Activated effector memory CD4-positive, alpha-beta T cell treated with anti-CD3 and anti-CD28 coated beads, Interleukin-2, amount 50 U/mL, for 16 hours (primary cell): ENCODE measurements around the gene WNT5B.

Experiments used
- DNase-seq: peaks from one replicate; pipeline ENCODE4 v3.0.0-alpha.2; 2020

Gene WNT5B

DNA sequence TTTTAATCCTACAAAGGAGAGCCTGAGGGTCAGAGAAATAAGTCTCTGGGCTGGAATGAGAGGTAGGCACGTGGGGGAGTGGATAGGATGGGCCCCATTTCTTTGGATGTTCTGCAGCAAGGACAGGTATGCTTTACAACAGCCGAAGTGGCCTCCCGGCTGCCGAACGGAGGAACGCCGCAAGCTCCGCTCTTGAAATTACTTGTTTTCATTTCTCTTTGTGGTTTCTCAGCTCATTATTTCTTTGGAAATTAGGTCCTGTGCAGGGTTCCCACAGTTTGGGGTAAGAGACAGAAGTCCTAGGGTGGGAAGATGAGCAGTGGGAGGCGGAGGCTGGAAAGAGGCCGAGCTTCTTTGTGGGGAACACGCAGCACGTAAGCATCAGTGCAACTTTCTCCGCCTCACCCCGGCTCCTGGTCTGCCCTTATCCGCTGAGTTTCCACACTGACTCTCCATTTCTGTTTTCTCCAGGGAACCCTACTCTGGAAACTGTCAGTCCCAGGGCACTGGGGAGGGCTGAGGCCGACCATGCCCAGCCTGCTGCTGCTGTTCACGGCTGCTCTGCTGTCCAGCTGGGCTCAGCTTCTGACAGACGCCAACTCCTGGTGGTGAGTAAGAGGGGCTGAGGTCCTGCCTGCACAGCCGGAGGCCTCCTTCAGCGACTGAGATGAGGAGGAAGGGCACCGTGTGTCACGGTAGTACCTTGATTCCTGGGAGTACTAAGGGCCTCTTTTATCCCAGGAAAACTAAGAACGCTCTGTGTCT lies 2.0 kb downstream of the WNT5B start:
- no peak for DNase-seq

DNA sequence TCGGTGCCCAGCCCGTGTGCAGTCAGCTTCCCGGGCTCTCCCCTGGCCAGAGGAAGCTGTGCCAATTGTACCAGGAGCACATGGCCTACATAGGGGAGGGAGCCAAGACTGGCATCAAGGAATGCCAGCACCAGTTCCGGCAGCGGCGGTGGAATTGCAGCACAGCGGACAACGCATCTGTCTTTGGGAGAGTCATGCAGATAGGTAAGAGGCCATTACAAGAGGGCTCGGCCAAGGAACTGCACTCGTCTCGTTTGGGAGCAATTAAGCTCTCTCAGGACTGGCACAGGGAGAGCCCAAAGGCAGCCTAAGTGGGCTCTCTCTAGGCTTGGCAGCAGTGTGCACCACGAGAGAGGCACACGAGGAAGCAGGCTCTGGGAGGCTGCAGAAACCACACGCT lies 3.7 kb downstream of the WNT5B start:
- no peak for DNase-seq

DNA sequence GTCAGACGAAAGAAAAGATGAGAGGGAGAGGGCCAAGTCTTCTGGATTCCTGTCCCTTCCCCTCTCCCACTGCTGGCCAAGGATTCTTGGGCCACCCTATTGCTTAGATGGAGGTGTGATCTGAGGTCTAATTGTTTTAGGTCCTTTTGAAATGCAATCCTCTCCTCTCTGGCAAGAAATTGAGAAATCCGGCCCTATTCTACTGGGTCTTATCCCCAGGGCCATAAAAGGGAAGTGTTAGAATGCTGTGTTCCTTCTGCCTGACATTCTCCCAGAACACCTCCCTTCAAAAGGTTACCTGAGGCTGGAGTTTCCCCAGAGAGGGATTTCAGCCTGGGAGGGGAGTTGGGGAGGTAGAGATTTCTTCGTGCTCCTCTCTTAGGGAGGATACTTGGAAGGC lies 4.4 kb downstream of the WNT5B start:
- no peak for DNase-seq

DNA sequence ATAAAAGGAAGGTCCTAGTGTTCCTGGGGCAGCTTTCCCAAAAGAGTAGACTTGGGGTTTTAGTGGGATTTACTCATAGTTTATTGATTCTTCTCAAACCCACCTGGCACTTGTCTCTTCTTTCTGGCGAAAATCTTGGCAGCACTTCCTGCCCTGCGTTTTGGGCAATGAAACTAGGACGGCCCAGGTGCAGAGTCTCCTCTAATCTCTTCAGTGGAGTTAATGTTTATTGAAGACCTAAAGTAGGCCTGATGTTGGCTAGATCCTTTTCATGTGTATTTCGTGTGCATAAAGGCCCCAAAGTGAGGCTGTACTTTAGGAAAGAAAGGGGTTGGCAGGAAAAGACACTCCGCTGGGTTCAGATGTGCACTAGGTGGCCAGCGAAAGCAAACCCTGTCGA lies 5.1 kb downstream of the WNT5B start:
- DNase-seq = no peak

DNA sequence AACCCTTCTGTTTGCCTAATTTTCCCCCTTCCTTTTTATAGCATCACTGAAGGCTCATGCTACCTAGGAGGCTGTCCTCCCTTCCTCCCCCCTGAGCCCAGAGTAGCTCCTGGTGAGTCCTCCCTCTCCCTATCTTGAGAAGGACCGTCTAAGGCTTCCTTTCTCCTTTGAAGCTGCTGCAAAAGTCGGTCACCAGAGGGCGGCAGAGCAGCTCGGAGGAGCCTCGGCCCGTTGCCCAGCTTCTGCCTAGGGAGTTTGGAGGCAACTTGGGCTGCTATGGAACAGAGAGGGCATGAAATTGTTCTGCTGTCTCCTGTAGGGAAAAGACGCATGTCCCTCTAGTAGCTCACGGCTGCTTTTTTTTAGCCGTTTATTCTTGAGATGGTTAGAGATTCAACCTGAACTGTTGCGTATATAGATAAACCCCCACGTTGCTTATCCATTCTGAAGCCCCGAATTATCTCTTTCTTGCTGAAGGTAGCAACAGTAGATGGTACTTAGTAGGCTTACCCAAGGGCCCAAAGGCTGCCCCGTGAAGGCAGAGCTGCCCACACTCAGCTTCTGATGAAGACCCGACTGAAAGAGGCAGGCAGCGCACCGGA lies 5.7 kb downstream of the WNT5B start:
- DNase-seq = peak; percentile 84

DNA sequence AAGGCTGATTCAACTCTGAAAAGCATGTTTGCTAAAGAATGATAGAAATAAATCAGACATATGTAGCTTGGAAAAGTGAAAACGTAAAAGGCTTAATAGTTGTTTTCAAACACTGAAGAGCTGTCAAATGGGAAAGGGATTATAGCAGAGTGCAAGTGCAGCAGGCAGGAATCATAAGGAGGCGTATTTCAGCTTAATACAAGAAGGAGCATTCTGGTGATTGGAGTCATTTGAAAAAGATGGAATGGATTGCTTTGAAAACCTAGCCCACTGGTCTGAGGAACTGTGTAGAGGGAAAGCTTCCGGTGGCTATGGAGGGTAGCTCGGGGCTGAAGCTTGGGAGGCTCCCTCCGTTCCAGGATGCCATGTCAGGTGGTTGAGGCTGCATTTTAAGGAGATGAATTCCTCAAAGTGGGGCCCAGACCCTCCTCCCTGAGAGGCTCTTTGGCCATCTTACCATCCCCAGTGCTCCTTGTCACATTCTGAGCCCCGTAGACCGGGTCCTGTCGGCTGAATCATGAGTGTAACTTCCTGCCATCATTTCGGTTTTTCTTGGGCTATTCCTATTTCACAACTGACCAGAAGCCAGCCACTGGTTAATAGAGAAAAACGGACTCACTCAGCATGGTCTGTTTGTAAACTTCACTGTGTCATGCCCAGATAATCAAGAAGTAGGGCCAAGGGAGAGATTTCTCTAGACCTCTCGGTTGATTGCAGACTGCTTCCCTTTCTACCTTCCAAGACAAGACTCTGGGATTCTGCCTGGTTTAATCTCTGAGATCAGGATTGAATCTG lies 6.5 kb downstream of the WNT5B start:
- no peak for DNase-seq

DNA sequence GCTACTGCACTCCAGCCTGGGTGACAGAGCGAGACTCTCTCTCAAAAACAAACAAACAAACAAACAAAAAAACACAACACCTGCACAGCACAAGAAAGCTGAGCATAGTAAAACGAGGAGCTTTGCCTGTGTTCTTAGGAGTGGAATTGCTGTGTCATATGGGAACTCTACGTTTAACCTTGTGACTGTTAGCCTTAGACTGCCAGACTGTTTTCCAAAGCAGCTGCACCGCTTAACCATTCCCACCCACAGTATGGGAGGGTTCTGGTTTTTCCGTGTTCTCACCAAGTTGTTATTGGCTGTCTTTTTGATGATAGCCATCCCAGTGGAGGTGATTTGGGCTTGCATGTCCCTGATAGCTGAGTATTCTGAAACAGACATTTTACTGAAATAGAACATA lies 9.2 kb downstream of the WNT5B start:
- DNase-seq = no peak

DNA sequence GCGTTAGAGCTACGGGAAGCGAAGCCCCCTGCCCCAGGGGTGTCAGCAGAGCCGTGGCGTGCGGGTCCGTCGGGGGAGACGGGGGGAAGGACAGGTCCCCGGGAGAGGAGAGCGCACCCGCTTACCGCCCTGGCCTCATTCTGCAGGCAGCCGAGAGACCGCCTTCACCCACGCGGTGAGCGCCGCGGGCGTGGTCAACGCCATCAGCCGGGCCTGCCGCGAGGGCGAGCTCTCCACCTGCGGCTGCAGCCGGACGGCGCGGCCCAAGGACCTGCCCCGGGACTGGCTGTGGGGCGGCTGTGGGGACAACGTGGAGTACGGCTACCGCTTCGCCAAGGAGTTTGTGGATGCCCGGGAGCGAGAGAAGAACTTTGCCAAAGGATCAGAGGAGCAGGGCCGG lies 10.5 kb downstream of the WNT5B start:
- no peak for DNase-seq

DNA sequence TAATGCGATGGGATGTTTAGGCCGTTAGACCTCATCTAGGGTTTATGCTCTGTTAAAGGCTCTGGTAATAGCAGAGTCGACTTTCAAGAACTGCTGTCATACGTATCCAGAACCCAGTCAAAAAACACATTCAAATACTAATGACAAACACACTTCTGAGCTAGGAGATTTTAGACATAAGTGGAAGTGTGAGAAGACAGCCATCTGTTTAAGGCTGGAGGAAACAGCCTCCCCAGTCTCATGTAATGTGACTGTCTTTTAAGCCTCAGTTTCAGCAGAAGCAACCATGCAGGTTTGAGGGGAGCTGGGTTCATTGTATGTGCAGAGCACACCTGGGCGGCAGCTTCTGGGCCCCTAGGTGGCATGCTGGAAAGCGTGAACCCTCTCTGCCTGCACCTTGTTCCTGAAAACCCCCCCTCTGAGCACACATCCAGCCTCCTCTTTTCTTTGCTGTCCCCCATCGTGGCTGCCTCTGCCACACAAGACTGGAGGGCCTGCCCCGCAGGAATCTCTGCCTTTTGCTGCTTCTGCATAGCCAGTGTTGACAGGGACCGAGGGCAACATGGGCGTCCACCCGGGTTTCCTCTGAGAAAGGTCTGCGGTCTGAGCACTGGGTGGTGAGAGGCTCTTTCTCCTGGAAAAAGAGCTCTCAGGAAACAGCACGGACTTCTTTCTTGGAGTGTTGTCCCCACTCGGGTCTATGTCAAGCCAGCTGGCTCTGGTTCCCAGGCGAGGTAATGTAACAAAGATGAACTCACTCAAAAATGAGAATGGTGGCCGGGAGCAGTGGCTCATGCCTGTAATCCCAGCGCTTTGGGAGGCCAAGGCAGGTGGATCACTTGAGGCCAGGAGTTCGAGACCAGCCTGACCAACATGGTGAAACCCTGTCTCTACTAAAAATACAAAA lies 11.6 kb downstream of the WNT5B start:
- DNase-seq = no peak

DNA sequence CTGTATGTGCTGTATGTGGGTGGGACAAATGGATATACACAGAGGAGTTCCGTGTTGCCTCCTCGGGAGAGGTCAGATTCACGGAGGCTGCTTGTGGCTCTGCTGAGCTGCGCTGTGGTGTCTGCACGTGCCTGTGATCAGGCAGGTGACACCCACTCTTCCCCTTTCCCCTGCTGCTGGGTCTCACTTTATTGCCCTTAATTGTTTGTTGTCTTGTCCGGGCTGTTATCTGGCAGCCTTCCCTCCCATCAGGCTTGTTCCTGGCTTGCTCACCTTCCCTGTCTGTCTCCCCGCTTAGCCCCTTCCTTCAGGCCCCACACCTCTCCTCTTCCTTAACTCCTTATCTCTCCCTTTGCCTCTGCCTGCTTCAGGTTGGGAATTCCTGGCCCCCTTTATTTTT lies 13.5 kb downstream of the WNT5B start:
- DNase-seq = no peak

DNA sequence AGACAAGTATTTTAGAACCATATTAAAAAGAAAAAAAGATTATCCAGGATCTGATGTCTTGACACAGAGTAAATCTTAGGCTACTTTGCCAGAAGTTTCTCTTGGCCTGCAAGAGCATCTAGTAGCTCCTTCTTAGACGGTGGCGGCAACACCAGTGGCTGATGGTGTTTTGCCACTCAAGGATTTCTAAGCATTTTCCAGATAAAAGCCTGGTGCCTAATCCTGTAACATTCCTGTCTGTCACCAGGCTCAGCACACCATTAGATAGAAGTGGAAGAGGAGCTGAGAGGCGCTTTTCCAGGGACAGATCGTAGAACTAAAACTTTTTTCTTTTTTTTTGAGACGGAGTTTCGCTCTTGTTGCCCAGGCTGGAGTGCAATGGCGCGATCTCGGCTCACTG lies 14.0 kb downstream of the WNT5B start:
- DNase-seq = no peak

DNA sequence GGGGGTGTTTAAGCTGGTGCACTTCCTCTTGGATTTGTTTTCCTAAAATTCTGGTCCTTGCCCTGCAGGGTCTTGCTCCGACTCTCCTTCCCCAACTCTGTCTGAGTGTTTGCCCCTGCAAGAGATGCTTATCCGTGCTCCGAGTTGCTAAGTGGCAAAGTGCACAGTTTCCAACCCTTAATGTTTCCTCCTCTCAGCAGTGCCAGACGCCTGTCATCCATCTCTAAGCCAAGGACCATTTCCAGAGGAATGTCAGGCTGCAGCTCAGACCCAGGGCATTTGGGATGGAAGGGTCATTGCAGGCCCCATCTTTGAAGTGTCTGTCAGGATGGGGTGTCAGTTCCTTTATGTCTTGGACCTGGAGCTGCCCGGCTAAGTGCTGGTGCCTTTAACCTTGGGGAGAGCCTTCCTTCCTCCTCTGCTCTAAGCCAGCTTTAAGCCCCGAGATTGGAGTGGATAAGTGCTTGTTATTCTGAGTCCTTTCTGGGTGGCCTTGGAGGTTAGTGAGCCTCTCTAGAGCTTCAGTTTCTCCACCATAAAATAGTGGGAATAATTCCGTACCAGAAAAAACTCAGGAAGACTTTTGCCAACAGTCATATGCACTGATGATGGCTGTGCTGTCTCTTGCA lies 15.0 kb downstream of the WNT5B start:
- DNase-seq = no peak

DNA sequence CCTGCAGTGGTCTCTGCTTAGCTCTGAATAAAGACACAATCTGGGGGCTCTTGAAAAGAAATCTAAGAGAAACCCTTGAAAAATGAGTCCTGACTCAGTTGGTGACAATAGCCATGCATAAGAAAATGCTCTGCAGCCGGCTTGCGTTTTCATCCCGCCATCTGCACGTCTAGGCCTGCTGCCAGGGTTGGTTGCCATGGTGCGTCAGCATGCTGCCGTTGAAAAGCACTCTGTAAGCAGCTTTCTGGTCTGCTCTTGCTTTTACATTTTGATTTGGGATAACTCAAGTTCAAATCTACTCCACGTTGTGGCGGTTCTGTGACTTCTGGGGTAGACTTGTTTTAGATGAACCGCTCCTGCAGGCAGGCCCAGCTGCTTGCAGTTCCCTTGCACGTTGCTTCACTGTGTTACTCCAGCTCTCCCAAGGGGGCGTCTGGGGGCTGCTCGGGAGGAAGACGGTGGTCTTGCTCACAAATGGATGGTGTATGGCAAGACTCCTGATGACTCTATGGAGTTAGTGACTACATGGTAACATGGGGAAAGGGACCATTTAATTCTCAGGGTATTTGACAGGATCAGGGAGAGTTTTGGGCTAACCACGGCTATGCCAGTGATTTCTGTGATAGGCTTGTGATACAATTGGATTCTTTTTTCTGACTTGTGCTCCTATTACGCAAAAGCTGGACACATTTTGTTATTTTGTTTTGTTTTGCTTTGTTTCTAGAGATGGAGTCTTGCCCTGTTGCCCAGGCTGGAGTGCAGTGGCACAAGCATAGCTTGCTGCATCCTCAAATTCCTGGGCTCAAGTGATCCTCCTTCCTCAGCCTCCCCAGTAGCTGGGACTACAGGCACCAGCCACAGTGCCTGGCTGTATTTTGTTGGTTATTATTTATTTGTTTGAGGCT lies 15.8 kb downstream of the WNT5B start:
- no peak for DNase-seq

DNA sequence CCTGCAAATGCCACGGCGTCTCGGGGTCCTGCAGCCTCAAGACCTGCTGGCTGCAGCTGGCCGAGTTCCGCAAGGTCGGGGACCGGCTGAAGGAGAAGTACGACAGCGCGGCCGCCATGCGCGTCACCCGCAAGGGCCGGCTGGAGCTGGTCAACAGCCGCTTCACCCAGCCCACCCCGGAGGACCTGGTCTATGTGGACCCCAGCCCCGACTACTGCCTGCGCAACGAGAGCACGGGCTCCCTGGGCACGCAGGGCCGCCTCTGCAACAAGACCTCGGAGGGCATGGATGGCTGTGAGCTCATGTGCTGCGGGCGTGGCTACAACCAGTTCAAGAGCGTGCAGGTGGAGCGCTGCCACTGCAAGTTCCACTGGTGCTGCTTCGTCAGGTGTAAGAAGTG lies 16.8 kb downstream of the WNT5B start:
- DNase-seq = no peak

DNA sequence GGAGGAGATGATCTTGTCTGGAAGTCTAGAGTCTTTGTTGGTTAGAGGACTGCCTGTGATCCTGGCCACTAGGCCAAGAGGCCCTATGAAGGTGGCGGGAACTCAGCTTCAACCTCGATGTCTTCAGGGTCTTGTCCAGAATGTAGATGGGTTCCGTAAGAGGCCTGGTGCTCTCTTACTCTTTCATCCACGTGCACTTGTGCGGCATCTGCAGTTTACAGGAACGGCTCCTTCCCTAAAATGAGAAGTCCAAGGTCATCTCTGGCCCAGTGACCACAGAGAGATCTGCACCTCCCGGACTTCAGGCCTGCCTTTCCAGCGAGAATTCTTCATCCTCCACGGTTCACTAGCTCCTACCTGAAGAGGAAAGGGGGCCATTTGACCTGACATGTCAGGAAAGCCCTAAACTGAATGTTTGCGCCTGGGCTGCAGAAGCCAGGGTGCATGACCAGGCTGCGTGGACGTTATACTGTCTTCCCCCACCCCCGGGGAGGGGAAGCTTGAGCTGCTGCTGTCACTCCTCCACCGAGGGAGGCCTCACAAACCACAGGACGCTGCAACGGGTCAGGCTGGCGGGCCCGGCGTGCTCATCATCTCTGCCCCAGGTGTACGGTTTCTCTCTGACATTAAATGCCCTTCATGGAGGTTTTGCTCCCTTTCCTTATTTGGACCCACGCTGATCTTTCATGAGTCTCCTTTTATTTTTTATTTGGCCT lies 17.7 kb downstream of the WNT5B start:
- DNase-seq = no peak

DNA sequence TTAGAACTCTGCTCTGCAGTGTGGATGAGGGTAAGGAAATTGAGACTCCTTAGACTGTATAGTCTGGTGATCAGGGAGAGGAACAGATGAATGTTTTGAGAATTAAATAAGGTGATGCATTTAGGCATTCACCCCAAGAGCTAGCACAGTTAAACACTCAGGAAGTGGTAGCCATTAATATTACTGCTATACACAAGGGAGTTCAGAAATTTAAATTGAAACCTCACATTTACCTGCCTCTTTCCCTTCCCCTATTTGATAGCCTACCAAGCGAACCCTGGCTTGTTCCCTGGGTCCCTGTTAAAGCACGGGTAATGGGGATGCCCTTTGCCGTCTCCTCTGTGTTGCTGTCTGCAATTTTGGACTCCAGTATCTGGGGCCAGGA lies 18.2 kb downstream of the WNT5B start:
- DNase-seq = no peak

DNA sequence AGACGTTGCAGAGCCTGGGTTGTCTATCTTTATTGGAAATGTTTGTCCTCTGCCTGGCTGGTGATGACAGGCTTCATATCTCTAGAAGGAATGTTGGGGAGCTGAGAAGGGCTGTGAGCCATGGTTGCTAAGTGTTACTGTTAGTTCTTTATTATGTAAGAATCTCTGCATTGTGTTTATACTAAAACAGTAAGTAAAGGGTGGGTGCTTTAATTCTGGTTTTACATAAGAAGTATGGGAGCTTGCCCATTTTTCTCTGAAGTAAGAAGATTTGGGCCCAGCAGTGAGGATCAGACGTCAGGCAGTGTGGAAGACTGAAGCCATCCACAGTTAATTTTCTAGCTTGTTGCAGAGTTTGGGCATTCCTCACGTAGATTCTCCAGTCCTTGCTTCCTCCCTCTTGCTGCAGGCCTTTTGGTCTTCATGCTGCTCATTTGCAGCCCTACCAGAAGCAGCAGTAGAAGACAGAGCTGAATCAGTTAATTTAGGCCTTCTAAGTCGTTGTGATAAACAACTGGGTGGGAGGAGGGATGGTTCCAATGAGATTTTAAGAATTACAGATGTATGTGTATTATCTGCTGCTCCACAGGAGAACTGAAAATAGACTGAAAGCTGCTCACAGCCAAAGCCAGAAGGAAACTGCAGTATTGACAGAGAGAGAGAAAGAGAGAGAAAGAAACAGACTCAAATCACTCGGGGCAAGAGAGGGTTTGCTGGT lies 21.4 kb downstream of the WNT5B start:
- DNase-seq = no peak

DNA sequence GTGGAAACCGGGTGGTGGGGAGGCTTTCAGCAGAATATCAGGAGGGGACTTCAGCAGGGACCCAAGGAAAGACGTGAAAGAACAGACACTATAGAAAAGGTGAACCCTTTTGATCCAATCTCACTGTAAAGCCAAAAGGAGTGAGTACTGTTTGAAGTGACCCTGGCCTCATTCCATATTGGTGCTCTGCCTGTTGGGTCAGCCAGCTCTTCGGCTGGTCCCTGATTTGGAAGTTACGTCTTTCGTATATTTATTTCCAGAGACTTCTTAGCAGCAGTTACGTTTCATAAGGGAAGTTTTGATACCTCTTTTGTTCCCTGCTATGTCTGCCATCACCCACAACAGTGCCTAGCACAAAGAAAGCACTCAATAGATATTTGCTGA lies 21.9 kb downstream of the WNT5B start:
- DNase-seq = no peak

DNA sequence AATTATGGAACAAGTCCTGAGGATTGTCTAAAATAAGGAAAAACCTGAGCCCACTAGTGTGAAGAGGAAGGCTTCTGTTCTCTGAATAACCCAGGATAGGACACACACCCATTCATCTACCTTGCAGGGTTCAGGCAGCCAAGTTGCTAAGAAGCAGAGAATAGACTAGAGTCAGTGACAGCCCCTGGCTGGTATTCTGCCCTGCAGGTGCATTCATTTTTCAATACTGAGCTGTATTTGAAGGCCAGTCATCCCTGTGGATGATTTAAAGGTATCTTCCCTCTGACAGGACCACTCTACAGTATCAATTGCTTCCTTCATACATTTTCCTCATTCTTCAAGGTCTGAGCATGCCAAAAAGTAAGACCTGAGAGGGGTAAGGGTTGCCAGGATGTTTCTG lies 22.9 kb downstream of the WNT5B start:
- DNase-seq = no peak

DNA sequence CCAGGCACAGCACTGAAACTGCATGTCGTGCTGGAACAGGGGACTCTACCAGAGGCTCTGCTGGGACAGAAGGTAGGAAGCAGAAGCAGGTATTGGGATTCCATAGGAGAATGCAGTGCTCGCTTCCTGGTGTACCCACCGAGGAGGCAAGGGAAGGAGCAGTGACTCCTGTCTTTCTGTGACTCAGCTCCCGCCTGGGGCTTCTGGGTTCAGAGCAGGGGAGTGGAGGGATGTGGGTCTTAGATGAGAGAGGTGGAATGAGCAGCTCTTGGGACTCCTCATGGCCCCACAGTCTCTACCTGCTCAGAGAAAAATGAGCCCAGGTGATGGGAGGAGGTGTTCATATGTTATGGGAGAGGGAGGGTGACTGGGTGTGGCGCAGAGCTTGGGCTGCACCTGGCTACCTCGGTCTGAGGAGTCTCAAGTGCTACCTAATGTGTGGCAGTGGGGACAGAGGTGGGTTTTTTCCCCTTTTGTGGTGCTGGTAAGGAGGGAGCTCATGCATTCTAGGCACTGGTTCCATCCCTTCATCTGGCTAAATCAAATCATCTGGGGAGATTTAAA lies 26.3 kb downstream of the WNT5B start:
- DNase-seq = no peak
